ENCODE measurements around the gene FRK.

GRCh38 chr6:115908906-115909559, 151.7 kb downstream of the FRK start:
- no peak for TF ChIP-seq POLR2A (IDR thresholded peaks at IDR 0.05; ENCODE audit: low read depth, low read length)
- TF ChIP-seq POLR2AphosphoS5 (IDR thresholded peaks at IDR 0.05; ENCODE audit: low read depth, low read length): no peak
- no peak for TF ChIP-seq TAF1 (IDR thresholded peaks at IDR 0.05; ENCODE audit: low read depth, low read length)

Measured in GM12891 (cell line).